ENCODE data around the gene OSTF1.
A peak's percentile ranks its signal among the peaks of the same experiment; 100 is the strongest.

OSTF1 gene

DNA sequence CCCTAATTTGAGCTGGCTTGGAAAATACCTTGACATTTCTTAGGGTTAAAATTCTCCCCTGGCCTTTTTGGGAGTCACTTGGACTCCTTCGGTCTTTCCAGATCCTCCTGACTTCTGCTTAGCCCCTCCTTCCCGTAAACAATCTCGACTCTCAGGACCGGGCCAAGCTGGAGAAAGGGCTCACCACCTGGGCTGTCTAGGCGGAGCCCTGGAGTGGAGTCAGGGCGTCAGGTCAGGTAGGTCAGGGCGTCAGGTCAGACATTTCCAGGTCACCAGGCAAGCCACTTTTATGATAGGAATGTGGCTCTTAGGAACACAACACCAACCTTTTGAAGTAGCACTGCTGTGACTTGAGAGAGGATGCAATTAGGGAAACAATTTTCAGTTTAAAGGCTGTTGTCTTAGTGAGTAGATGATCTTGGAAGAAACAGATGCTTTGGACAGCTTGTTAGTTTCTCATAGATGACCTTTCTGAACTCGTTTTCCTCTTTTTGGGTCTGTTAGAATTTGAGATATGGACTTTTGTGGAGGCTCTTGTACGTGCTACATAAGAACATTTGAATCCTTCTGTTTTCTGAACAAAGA lies 12.8 kb downstream of the OSTF1 start:
- no peaks in the 10 kb centered on the region for H3K27me3 Mint-ChIP-seq
- no peaks in the 10 kb centered on the region for H3K9me3 Mint-ChIP-seq
- peaks cover 55% of the 10 kb centered on the region for H3K4me1 Mint-ChIP-seq (ENCODE audit: low read depth)
- H3K27ac Mint-ChIP-seq, result peak overlapping the region; percentile 36
- H3K4me3 Mint-ChIP-seq, result no peak overlapping the region
- peaks cover 18% of the 10 kb centered on the region for H3K36me3 Mint-ChIP-seq (ENCODE audit: low read depth)

DNA sequence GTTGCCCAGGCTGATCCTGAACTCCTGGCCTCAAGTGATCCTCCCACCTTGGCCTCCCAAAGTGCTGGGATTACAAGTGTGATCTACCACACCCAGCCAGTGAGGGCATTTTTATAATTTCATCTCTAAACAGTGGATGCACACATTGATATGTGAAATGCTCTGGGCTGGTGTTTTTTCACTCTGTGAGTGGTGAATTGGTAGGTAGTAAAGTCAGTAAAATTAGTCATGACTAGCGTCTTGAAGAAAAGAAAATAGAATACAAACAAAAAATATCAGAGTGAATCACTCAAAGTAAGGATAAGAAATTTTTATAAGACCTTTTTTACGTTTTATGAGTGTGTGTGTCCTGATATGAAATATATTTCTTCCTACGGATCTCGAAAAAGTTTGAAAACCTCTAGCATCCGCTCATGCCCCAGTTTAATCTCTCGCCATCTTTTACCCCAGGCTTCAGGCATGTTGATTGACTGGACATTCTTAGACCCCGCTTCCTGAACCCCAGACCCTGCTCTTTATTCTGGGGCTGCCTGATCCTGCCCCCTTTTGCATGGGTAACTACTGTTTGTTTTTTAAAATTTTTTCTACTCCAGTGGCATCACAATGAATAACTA lies 14.0 kb downstream of the OSTF1 start:
- no peak overlapping the region for H3K27ac Mint-ChIP-seq
- H3K27me3 Mint-ChIP-seq, result no peaks in the 10 kb centered on the region
- peaks cover 18% of the 10 kb centered on the region for H3K36me3 Mint-ChIP-seq (ENCODE audit: low read depth)
- no peak overlapping the region for H3K4me3 Mint-ChIP-seq
- peaks cover 50% of the 10 kb centered on the region for H3K4me1 Mint-ChIP-seq (ENCODE audit: low read depth)
- no peaks in the 10 kb centered on the region for H3K9me3 Mint-ChIP-seq

DNA sequence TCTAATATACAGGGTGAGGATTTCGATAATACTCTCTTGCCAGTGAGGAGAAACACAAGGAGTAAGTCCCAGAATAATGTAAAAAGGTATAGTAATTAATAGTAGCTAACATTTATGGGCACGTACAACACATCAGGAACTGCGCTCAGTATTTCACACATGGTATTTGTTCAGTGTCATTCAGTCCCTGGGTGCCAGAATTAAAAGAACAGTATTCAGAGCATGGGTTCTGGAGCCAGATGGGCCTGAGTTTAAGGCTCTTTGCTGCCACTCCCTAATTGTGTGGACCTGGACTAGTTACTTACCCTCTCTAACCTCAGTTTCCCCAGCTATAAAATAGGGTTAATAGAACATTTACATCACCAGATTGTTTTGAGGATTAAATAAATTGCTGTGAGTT lies 16.3 kb downstream of the OSTF1 start:
- Mint-ChIP-seq H3K36me3 (ENCODE audit: low read depth) (peaks cover 20% of the 10 kb centered on the region), H3K9me3 (no peaks in the 10 kb centered on the region), H3K27ac (no peak overlapping the region), H3K4me3 (no peak overlapping the region), H3K4me1 (ENCODE audit: low read depth) (peaks cover 61% of the 10 kb centered on the region), H3K27me3 (no peaks in the 10 kb centered on the region)

DNA sequence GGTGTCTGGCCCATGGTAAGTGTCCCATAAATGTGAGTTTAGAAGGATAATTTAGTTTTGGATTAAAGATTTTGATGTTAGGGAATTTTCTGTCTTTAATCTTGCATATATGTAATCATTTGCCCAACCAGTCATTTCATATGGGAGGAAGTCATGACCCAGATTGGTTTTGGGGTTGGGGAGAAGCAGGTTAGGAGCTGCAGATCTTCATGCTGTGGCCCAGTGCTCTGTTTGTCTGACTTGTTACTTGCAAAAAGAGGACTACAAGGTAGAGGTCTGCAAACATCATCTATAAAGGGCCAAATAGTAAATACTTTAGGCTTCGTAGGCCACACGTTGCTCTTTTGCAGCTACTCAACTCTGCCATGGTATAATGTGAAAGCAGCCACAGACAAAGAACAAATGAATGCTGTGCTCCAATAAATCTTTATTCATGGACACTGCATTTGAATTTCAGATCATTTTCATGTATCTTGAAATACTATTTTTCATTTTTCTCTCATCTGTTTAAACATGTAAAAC lies 16.8 kb downstream of the OSTF1 start:
- Mint-ChIP-seq H3K9me3 (no peaks in the 10 kb centered on the region), H3K36me3 (ENCODE audit: low read depth) (peaks cover 20% of the 10 kb centered on the region), H3K27me3 (no peaks in the 10 kb centered on the region), H3K27ac (no peak overlapping the region), H3K4me1 (ENCODE audit: low read depth) (peaks cover 59% of the 10 kb centered on the region), H3K4me3 (no peak overlapping the region)

DNA sequence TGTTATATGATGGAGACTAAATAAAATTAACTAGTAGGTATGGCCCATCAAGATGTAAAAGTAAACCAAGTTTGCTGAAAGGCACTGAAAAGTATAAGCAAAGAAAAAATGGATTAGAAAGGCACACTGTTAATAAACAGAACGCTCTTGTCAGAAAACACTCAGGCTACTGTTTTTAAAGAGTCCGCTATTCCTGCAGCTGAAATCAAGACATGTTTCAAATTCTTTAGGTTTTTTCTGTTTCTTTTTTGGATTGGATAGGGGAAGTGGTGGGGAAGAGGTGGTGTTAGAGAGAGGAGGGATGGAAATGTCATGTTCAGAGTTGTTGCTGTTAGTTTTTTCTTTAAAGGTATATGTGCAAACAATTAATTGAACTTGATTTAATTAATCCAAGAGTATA lies 17.5 kb downstream of the OSTF1 start:
- no peak overlapping the region for H3K4me3 Mint-ChIP-seq
- H3K27me3 Mint-ChIP-seq, result no peaks in the 10 kb centered on the region

DNA sequence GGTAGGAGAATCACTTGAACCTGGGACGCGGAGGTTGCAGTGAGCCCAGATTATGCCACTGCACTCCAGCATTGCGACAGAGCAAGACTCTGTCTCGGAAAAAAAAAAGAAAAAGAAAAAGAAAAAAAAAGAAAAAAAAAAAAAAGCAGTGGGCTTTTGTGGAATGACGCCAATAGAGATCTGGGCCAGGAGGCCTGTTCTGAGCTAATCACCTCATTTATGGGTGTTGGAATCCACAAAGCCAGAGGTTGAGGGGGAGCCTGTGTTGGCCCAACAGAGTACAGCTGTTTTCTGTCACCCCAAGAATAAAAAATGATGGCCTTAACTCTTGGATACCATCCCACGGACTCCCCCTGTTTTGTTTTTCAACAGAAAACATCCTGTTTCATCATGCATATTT lies 18.5 kb downstream of the OSTF1 start:
- H3K4me1 Mint-ChIP-seq (ENCODE audit: low read depth), result peaks cover 57% of the 10 kb centered on the region
- peaks cover 20% of the 10 kb centered on the region for H3K36me3 Mint-ChIP-seq (ENCODE audit: low read depth)

More for the DNA sequence above, 17.5 kb downstream of the OSTF1 start:
- Mint-ChIP-seq H3K4me1 (ENCODE audit: low read depth) (peaks cover 58% of the 10 kb centered on the region), H3K36me3 (ENCODE audit: low read depth) (peaks cover 20% of the 10 kb centered on the region), H3K27ac (peak overlapping the region; percentile 2), H3K9me3 (no peaks in the 10 kb centered on the region)

DNA sequence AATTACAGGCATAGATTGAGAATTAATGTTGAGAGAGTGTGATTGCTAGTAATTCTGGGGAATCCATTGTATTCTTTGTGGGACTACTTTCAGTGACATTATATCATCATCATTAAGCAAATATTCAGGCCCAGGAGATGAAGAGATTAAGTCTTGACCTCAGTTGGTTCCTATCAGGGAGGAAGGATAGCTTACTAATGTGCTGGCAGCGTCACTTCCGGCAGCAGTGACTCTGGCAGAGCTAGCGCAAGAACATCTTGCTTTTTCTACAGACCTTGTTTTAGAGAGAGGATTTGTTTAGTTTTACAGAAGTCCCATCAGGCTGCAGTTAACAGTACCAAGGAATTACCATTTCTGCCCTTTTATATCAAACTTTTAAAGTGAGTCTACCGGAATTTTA lies 20.3 kb downstream of the OSTF1 start:
- peak overlapping the region; percentile 28 for H3K27ac Mint-ChIP-seq
- no peaks in the 10 kb centered on the region for H3K27me3 Mint-ChIP-seq
- H3K9me3 Mint-ChIP-seq, result no peaks in the 10 kb centered on the region
- H3K4me1 Mint-ChIP-seq (ENCODE audit: low read depth), result peaks cover 57% of the 10 kb centered on the region
- peaks cover 13% of the 10 kb centered on the region for H3K36me3 Mint-ChIP-seq (ENCODE audit: low read depth)
- no peak overlapping the region for H3K4me3 Mint-ChIP-seq

More for the DNA sequence above, 18.5 kb downstream of the OSTF1 start:
- Mint-ChIP-seq H3K4me3 (no peak overlapping the region), H3K27me3 (no peaks in the 10 kb centered on the region), H3K9me3 (no peaks in the 10 kb centered on the region), H3K27ac (no peak overlapping the region)

DNA sequence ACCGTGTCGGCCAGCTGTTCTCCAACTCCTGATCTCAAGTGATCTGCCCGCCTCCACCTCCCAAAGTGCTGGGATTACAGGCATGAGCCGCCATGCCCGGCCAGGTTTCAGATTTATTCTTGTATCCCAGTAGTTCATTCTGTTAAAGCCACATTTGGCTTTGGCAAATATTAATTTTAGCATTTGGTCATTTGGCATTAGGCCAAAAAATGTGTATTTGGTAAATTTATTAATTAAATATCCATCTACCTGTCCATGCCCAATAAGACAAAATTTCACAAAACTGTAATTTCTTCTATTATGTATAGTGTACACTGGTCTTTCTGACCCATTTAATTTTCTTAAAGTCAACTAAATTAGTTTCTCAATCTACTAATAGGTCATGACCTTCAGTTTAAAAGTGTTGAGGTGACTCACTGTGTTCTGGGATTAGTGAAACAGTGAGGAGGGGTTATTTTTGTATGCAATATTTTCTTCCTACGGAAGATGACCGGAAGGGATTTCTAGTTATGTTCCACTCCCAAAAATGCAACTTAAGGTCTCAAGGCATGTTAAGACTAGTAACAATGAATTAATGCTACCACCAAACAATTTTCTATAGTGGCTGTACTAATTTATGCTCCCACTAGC lies 21.0 kb downstream of the OSTF1 start:
- Mint-ChIP-seq H3K4me3 (no peak overlapping the region), H3K9me3 (no peaks in the 10 kb centered on the region), H3K27me3 (no peaks in the 10 kb centered on the region), H3K4me1 (ENCODE audit: low read depth) (peaks cover 63% of the 10 kb centered on the region), H3K36me3 (ENCODE audit: low read depth) (peaks cover 13% of the 10 kb centered on the region), H3K27ac (no peak overlapping the region)

DNA sequence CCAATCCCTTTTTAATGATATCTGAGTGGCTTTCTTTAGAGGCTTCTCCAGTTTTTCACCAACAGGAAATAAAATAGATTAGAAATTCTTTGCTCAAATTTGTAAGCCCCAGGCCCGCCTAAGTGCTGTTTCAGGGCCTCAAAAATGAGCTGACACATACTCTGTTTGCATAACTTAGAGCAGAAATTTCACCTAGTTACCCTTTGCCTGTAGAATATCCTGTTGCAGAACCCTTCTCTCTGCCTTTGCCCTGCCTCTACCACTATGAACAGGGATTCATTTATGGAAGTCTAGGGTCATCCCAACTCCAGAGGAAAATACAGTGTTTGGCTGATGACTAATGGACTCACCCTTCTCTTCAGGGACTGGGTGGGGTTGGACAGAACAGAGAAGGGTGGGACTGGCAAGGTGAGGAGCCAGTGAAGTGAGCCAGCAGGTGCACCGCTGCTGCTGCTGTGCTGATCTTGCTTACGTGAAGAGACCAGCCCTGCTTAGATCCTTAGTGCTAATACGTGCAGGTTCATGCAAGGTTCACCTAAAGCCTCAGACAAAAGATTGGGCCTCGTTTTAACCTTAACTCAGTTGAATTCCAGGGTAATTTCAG lies 22.8 kb downstream of the OSTF1 start:
- Mint-ChIP-seq H3K4me1 (ENCODE audit: low read depth) (peaks cover 45% of the 10 kb centered on the region), H3K4me3 (no peak overlapping the region), H3K27me3 (no peaks in the 10 kb centered on the region)

DNA sequence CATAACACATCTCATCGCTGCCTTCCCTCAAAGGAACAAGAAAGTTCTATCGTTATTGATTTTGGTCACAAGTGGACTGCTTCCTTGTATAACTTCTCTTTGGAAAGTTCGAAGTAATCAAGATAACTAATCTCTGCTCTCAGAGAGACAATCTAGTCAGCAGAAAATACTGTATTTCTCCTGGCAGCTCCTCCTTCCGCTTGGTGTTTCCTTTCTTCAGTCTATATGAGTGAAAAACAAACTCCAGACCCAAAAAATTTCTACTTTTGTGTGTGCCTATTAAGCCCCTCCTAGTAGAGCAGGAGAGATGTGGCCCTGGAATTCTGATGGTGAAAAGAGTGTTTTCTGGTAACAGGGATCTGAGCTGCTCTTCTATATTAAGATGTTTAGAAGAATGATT lies 24.5 kb downstream of the OSTF1 start:
- no peak overlapping the region for H3K4me3 Mint-ChIP-seq
- H3K9me3 Mint-ChIP-seq, result no peaks in the 10 kb centered on the region
- no peaks in the 10 kb centered on the region for H3K27me3 Mint-ChIP-seq
- H3K27ac Mint-ChIP-seq, result no peak overlapping the region
- H3K36me3 Mint-ChIP-seq (ENCODE audit: low read depth), result peaks cover 6% of the 10 kb centered on the region
- H3K4me1 Mint-ChIP-seq (ENCODE audit: low read depth), result peaks cover 49% of the 10 kb centered on the region

More for the DNA sequence above, 22.8 kb downstream of the OSTF1 start:
- H3K27ac Mint-ChIP-seq, result no peak overlapping the region
- no peaks in the 10 kb centered on the region for H3K9me3 Mint-ChIP-seq
- peaks cover 9% of the 10 kb centered on the region for H3K36me3 Mint-ChIP-seq (ENCODE audit: low read depth)

DNA sequence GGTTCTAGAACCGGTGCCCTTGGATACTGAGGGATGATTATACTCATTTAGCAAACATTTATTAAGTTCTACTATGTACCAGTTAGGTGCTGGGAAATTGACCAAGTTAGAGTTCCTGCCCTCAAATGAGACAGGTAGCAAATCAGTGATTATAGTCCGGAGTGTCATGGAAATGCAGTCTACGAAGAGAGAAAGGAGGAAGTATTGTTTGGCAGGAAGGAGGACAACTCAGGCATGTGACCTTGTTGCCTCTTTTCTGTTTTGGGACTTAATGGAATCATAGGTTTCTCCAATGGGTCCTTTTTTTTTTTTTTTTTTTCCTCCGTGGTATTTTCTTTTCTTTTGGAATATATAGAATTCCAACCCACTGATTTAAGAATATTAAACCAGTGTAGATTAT lies 28.0 kb downstream of the OSTF1 start:
- H3K9me3 Mint-ChIP-seq, result peaks cover 7% of the 10 kb centered on the region
- H3K27ac Mint-ChIP-seq, result no peak overlapping the region
- H3K36me3 Mint-ChIP-seq (ENCODE audit: low read depth), result peaks cover 33% of the 10 kb centered on the region
- H3K4me3 Mint-ChIP-seq, result no peak overlapping the region
- H3K4me1 Mint-ChIP-seq (ENCODE audit: low read depth), result peaks cover 53% of the 10 kb centered on the region
- H3K27me3 Mint-ChIP-seq, result no peaks in the 10 kb centered on the region

DNA sequence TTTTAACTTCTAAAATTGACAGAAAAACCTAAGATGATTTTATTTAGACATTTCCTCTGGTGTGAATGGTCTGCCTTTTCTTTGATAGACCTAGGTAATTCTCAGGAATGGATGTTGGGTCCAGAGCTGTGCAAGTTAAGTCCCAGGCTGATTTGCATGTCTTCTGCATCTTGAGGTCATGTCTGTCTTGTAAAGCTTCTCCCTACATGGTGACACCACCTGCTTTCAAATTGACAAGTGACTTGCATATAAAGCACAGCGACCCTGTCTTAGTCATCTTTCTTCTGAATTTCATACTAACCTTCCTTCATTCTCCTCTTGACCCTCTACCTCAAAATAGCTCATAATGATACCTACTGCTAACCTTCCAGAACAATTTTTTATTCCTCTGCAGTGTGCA lies 29.2 kb downstream of the OSTF1 start:
- Mint-ChIP-seq H3K9me3 (peaks cover 7% of the 10 kb centered on the region), H3K4me3 (peak overlapping the region; percentile 6), H3K4me1 (ENCODE audit: low read depth) (peaks cover 48% of the 10 kb centered on the region), H3K36me3 (ENCODE audit: low read depth) (peaks cover 34% of the 10 kb centered on the region), H3K27me3 (no peaks in the 10 kb centered on the region), H3K27ac (peak overlapping the region; percentile 69)

DNA sequence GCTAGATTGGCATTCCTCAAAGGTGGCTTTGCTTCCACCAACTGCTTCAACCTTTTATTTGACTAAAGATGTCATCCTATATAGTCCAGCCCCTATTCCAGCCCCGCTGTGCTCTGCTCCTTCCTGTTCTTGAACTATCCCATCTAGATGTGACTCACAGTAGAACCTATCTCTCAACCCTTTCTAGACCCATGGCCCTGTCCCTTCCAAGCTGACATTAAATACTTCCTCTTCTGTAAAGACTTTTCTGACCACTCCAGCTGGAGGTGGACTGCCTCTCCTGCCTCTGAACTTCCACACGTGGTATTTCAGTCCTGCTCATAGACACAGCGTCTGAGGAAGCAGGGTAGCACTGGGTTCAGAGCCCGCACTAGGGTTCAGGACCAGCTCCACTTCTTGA lies 32.4 kb downstream of the OSTF1 start:
- Mint-ChIP-seq H3K9me3 (peaks cover 7% of the 10 kb centered on the region), H3K27me3 (no peaks in the 10 kb centered on the region), H3K36me3 (ENCODE audit: low read depth) (peaks cover 50% of the 10 kb centered on the region), H3K4me1 (ENCODE audit: low read depth) (peaks cover 47% of the 10 kb centered on the region), H3K4me3 (no peak overlapping the region), H3K27ac (no peak overlapping the region)

DNA sequence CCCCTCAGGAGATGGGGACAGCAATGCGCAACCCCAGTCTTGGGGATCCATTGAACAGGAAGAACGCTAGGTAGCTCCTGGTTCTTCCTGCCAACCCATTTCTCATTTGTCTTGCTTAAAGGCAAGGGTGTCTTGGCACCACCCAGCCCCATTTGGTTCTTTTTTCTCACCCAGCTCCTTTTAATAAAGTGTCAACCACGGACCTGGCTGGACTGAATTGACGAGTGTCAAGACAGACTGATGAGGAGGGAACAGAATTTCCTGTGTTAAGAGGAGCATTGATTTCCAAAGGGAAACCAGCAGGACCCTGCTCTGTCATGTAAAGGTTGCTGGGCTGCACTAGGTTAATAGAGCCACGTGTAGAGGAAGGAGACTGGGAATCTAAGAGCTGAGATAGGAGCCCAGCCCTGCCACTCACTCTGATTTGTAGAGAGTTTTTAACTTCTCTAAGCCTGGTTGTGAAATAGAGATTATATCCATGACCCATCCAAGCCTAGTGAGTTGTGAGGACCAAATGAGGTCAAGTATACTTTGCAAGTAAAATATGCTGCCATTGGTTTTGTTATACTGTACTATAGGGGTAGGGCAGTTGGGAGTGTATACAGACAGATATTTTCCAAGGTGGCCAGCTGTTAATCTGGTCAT lies 33.7 kb downstream of the OSTF1 start:
- no peaks in the 10 kb centered on the region for H3K27me3 Mint-ChIP-seq
- peaks cover 45% of the 10 kb centered on the region for H3K4me1 Mint-ChIP-seq (ENCODE audit: low read depth)
- H3K27ac Mint-ChIP-seq, result no peak overlapping the region
- H3K9me3 Mint-ChIP-seq, result peaks cover 7% of the 10 kb centered on the region
- H3K36me3 Mint-ChIP-seq (ENCODE audit: low read depth), result peaks cover 50% of the 10 kb centered on the region
- no peak overlapping the region for H3K4me3 Mint-ChIP-seq

DNA sequence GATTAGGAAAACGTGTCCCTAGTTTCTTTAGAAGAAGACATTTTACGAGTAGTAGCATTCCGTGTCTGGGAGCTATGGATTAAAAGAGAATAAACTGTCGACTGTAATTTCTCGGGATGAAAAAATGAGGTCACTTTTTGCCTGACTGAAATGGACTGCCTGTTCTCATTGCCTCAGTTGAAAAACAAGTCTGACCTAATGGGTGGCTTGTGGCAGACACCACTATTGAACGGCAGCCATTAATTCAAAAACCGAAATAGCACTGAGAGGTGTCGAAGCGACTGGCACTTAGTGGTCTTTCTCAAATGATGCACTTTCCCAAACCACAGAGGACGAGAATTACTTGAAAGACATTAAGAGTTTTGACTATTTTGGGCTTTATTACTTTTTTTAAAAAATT lies 35.4 kb downstream of the OSTF1 start:
- Mint-ChIP-seq H3K4me3 (no peak overlapping the region), H3K27ac (no peak overlapping the region), H3K36me3 (ENCODE audit: low read depth) (peaks cover 42% of the 10 kb centered on the region), H3K9me3 (no peaks in the 10 kb centered on the region), H3K27me3 (no peaks in the 10 kb centered on the region), H3K4me1 (ENCODE audit: low read depth) (peaks cover 39% of the 10 kb centered on the region)

Measured in stimulated activated naive CD8-positive, alpha-beta T cell treated with anti-CD3 and anti-CD28 coated beads, Interleukin-15, Interleukin-2, amounts not matched to agents 100 ng/mL and 50 ng/mL, for 24 hours (primary cell).